ENCODE data around the gene MOV10. TPM values are rescaled to one million over a fixed set of nuclear protein-coding genes. Genes with fewer than 3 reads are reported as not detected.

Gene MOV10
- total and polyA plus RNA-seq, 9 of the 15 experiments (the other 6 are each of a cell fraction or from before 2014, with no cell fraction given): 16.7 to 105 (median 49.5) TPM

- no peak for TF ChIP-seq ZNF778 (CRISPR knock-in tag; IDR thresholded peaks at IDR 0.05)
- TF ChIP-seq ZKSCAN8 (CRISPR knock-in tag; IDR thresholded peaks at IDR 0.05): no peak
- TF ChIP-seq ZNF584 (CRISPR knock-in tag; IDR thresholded peaks at IDR 0.05; ENCODE audit: low read depth): no peak
- TF ChIP-seq NR4A1 (CRISPR knock-in tag; IDR thresholded peaks at IDR 0.05): no peak
- no peak for TF ChIP-seq NR4A1 (tag; IDR thresholded peaks at IDR 0.05)
- TF ChIP-seq, protein P1, sequence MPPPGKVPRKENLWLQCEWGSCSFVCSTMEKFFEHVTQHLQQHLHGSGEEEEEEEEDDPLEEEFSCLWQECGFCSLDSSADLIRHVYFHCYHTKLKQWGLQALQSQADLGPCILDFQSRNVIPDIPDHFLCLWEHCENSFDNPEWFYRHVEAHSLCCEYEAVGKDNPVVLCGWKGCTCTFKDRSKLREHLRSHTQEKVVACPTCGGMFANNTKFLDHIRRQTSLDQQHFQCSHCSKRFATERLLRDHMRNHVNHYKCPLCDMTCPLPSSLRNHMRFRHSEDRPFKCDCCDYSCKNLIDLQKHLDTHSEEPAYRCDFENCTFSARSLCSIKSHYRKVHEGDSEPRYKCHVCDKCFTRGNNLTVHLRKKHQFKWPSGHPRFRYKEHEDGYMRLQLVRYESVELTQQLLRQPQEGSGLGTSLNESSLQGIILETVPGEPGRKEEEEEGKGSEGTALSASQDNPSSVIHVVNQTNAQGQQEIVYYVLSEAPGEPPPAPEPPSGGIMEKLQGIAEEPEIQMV (tag; conservative IDR thresholded peaks at IDR 0.05; ENCODE audit: low read depth): no peak
- TF ChIP-seq, protein P2, sequence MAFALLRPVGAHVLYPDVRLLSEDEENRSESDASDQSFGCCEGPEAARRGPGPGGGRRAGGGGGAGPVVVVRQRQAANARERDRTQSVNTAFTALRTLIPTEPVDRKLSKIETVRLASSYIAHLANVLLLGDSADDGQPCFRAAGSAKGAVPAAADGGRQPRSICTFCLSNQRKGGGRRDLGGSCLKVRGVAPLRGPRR (CRISPR knock-in tag; IDR thresholded peaks at IDR 0.05): no peak
- no peak for TF ChIP-seq E2F8 (IDR thresholded peaks at IDR 0.05; ENCODE audit: low read depth, partially characterized antibody)
- TF ChIP-seq NFIC (IDR thresholded peaks at IDR 0.05): no peak
- peak; percentile 59; the same call in 1 of the 2 replicates for TF ChIP-seq ZNF444 (CRISPR knock-in tag; IDR thresholded peaks at IDR 0.05)
- TF ChIP-seq ZNF277 (CRISPR knock-in tag; IDR thresholded peaks at IDR 0.05; ENCODE audit: borderline replicate concordance): no peak
- TF ChIP-seq BCOR (IDR thresholded peaks at IDR 0.05): no peak
- TF ChIP-seq ZBTB9 (CRISPR knock-in tag; IDR thresholded peaks at IDR 0.05): no peak; the same call in none of the 2 replicates
- no peak for TF ChIP-seq BDP1 (IDR thresholded peaks at IDR 0.05; ENCODE audit: insufficient read depth, insufficient read length)
- TF ChIP-seq CREB1 (IDR thresholded peaks at IDR 0.05): peak; percentile 40; the same call in 1 of the 2 replicates
- no peak for TF ChIP-seq CREB1 (CRISPR knock-in tag; IDR thresholded peaks at IDR 0.05)
- TF ChIP-seq, protein P3, sequence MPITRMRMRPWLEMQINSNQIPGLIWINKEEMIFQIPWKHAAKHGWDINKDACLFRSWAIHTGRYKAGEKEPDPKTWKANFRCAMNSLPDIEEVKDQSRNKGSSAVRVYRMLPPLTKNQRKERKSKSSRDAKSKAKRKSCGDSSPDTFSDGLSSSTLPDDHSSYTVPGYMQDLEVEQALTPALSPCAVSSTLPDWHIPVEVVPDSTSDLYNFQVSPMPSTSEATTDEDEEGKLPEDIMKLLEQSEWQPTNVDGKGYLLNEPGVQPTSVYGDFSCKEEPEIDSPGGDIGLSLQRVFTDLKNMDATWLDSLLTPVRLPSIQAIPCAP (CRISPR knock-in tag; IDR thresholded peaks at IDR 0.05; ENCODE audit: borderline replicate concordance): no peak
- TF ChIP-seq KLF13 (tag; IDR thresholded peaks at IDR 0.05; ENCODE audit: borderline replicate concordance, low read depth): peak; percentile 77; the same call in 1 of the 2 replicates
- TF ChIP-seq XRCC3 (IDR thresholded peaks at IDR 0.05): no peak
- no peak for TF ChIP-seq RFX1 (IDR thresholded peaks at IDR 0.05)
Observed at GRCh38 chr1:112673592-112674439, 643 bp upstream of the MOV10 start (continued).
